Gastroesophageal sphincter (tissue), 4 donors: ENCODE results near the gene ARHGAP26. TPM values are rescaled to one million over a fixed set of nuclear protein-coding genes. Genes with fewer than 3 reads are reported as not detected.
A peak's percentile ranks its signal among the peaks of the same experiment; 100 is the strongest.
"Not testable (repeated sequence)": the region's sequence is repeated elsewhere in the genome, so short reads cannot be mapped to it uniquely, and the experiment has no call there.

Source experiments
- ATAC-seq: fragments of 150-250 bp; one replicate; pipeline ENCODE4 v1.9.1; 2016; ENCODE audit warnings: mild to moderate bottlenecking, moderate library complexity
- H3K27ac ChIP-seq, 4 donors: fragments of 200-600 bp; sonication (generic) in 3 of 4; 1 replicate in 3 of 4; 2 replicates in 1 of 4; pipeline ENCODE4 v1.5.1; 2016 to 2019
- H3K27me3 ChIP-seq: fragments of 200-600 bp; sonication (generic); one replicate; pipeline ENCODE4 v1.5.1; 2019
- H3K36me3 ChIP-seq, 2 donors: fragments of 200-600 bp; sonication (generic); one replicate each; pipeline ENCODE4 v1.5.1; 2019; ENCODE audit warnings: control low read depth in 1 of 2
- H3K4me1 ChIP-seq, 3 donors: fragments of 200-600 bp; sonication (generic); 1 replicate in 2 of 3; 2 replicates in 1 of 3; pipeline ENCODE4 v1.5.1; 2016 to 2019; ENCODE audit warnings: control low read depth in 2 of 3
- H3K4me3 ChIP-seq, 2 donors: fragments of 200-600 bp; sonication (generic); one replicate each; pipeline ENCODE4 v1.5.1; 2019; ENCODE audit warnings: mild to moderate bottlenecking in 1 of 2, moderate library complexity in 1 of 2
- H3K9me3 ChIP-seq, 3 donors: fragments of 200-600 bp; sonication (generic); one replicate each; pipeline ENCODE4 v1.5.1; 2017 to 2019; ENCODE audit warnings: control low read depth in 2 of 3
- CTCF ChIP-seq, 4 experiments: fragments of 200-600 bp in 2 of 4; fragments of 450-650 bp in 2 of 4; sonication (generic) in 1 of 4; IDR thresholded peaks; one replicate each; pipeline ENCODE4 v1.5.1; 2017 to 2019; ENCODE audit warnings: antibody characterized with exemption in 4 of 4, mild to moderate bottlenecking in 2 of 4, moderate library complexity in 2 of 4
- EP300 ChIP-seq: sonication (generic); formaldehyde crosslinking; IDR thresholded peaks from one replicate; pipeline ENCODE4 v1.6.1; 2017; ENCODE audit warnings: antibody characterized with exemption, mild to moderate bottlenecking
- POLR2A ChIP-seq, 2 donors: fragments of 450-650 bp; IDR thresholded peaks; one replicate each; pipeline ENCODE4 v1.6.1; 2017; ENCODE audit warnings: antibody characterized with exemption in 2 of 2, mild to moderate bottlenecking in 2 of 2, moderate library complexity in 1 of 2
- POLR2AphosphoS5 ChIP-seq: sonication (generic); formaldehyde crosslinking; IDR thresholded peaks from one replicate; pipeline ENCODE4 v1.6.1; 2017; ENCODE audit warnings: antibody characterized with exemption
- WGBS, 2 donors: methylation state at CpG; one replicate each; pipeline ENCODE4 v1.1.5; 2018; ENCODE audit warnings: low coverage in 1 of 2; 5-methylcytosine and 5-hydroxymethylcytosine counted together
- total RNA-seq, 4 donors: library from RNA; depleted of rRNA; stranded (reverse); fragments of >200 nt; gene quantifications; one replicate each; pipeline ENCODE4 v1.1.0, GENCODE V29; 2016

ARHGAP26 gene
- total RNA-seq, 4 donors from 2014 or later = 15.2 to 41.7 (median 31.7) TPM

GRCh38 chr5:142994218-142994617, 224.0 kb downstream of the ARHGAP26 start:
- 100% methylated on average over 2 of the region's 2 CpGs for WGBS, 2 donors
- Histone ChIP-seq H3K36me3 (no peaks in the 10 kb centered on the region), H3K9me3 (peaks cover 0 to 7% (median 0%) of the 10 kb centered on the region in 3 donors), H3K27ac (no peak overlapping the region), H3K27me3 (no peaks in the 10 kb centered on the region), H3K4me1 (no peaks in the 10 kb centered on the region), H3K4me3 (no peak overlapping the region)
- no peak for ATAC-seq
- TF ChIP-seq POLR2AphosphoS5 (no peak), EP300 (no peak), CTCF (IDR thresholded peaks at IDR 0.05) (no peak), POLR2A (IDR thresholded peaks at IDR 0.05) (no peak)

GRCh38 chr5:142995621-142996020, 225.4 kb downstream of the ARHGAP26 start:
- not testable (repeated sequence) for ATAC-seq, H3K9me3 ChIP-seq, H3K4me1 ChIP-seq

GRCh38 chr5:142997591-142997990, 227.4 kb downstream of the ARHGAP26 start:
- ATAC-seq = no peak
- Histone ChIP-seq H3K36me3 (no peaks in the 10 kb centered on the region), H3K27me3 (no peaks in the 10 kb centered on the region), H3K27ac (no peak overlapping the region), H3K9me3 (no peaks in the 10 kb centered on the region), H3K4me1 (peaks cover 9 to 13% (median 10%) of the 10 kb centered on the region in 3 donors), H3K4me3 (no peak overlapping the region)
- TF ChIP-seq CTCF (IDR thresholded peaks at IDR 0.05) (no peak), EP300 (no peak), POLR2A (IDR thresholded peaks at IDR 0.05) (no peak), POLR2AphosphoS5 (no peak)
- WGBS, 2 donors = 100% methylated on average over 1 of the region's 1 CpG; no CpG with 5 or more reads in 1 of the 2 donors

More at GRCh38 chr5:142995621-142996020, 225.4 kb downstream of the ARHGAP26 start:
- not testable (repeated sequence) for H3K4me3 ChIP-seq, H3K27ac ChIP-seq, H3K36me3 ChIP-seq, H3K27me3 ChIP-seq

GRCh38 chr5:142998316-142999020, 228.3 kb downstream of the ARHGAP26 start:
- Histone ChIP-seq H3K27me3 (no peaks in the 10 kb centered on the region), H3K4me1 (peaks cover 17 to 22% (median 18%) of the 10 kb centered on the region in 3 donors), H3K4me3 (no peak overlapping the region), H3K27ac (no peak overlapping the region), H3K9me3 (no peaks in the 10 kb centered on the region), H3K36me3 (no peaks in the 10 kb centered on the region)
- WGBS, 2 donors = 73 to 79% methylated on average over 4 to 5 of the region's 6 CpGs
- ATAC-seq = no peak
- TF ChIP-seq POLR2AphosphoS5 (no peak), EP300 (no peak), POLR2A (IDR thresholded peaks at IDR 0.05) (no peak), CTCF (IDR thresholded peaks at IDR 0.05) (no peak)

- peaks cover 17 to 35% (median 21%) of the 10 kb centered on the region in 3 donors for H3K4me1 ChIP-seq
- not testable (repeated sequence) for H3K27ac ChIP-seq, ATAC-seq, H3K4me3 ChIP-seq, H3K9me3 ChIP-seq, H3K27me3 ChIP-seq, H3K36me3 ChIP-seq
- 67 to 89% methylated on average over 1 of the region's 1 CpG for WGBS, 2 donors
Observed at GRCh38 chr5:143000551-143000950, 230.4 kb downstream of the ARHGAP26 start.

- no peak for ATAC-seq
- no peaks in the 10 kb centered on the region for H3K27me3 ChIP-seq
- H3K27ac ChIP-seq = peak overlapping the region; percentile 45 to 73 (median 56)
- H3K4me3 ChIP-seq = no peak overlapping the region
- 40% methylated on average over 4 to 7 of the region's 8 CpGs for WGBS, 2 donors
- no peaks in the 10 kb centered on the region for H3K36me3 ChIP-seq
- H3K9me3 ChIP-seq = no peaks in the 10 kb centered on the region
- TF ChIP-seq CTCF (IDR thresholded peaks at IDR 0.05) (no peak), POLR2A (IDR thresholded peaks at IDR 0.05) (no peak), EP300 (no peak), POLR2AphosphoS5 (no peak)
- H3K4me1 ChIP-seq = peaks cover 17 to 48% (median 28%) of the 10 kb centered on the region in 3 donors
Observed at GRCh38 chr5:143001764-143002351, 231.7 kb downstream of the ARHGAP26 start.
